Mesothelial cell of epicardium (in vitro differentiated cells): Measurements from ENCODE around the gene CROCC. TPM values are rescaled to one million over a fixed set of nuclear protein-coding genes. Genes with fewer than 3 reads are reported as not detected.
"Not testable (repeated sequence)": the region's sequence is repeated elsewhere in the genome, so short reads cannot be mapped to it uniquely, and the experiment has no call there.

Experiments used
- DNase-seq, 2 experiments: peaks; one replicate each; pipeline ENCODE4 v3.0.0; 2021; ENCODE audit warnings: low spot score in 2 of 2; ENCODE audit not compliant: unreplicated experiment in 2 of 2
- H3K27ac Mint-ChIP-seq: 2 replicates; pipeline ENCODE4 v1.8.0; 2021; ENCODE audit warnings: mixed read lengths
- H3K27me3 Mint-ChIP-seq: 2 replicates; pipeline ENCODE4 v1.8.0; 2021; ENCODE audit warnings: low read depth, mixed read lengths
- H3K36me3 Mint-ChIP-seq: 2 replicates; pipeline ENCODE4 v1.8.0; 2021; ENCODE audit warnings: mixed read lengths
- H3K4me1 Mint-ChIP-seq: 2 replicates; pipeline ENCODE4 v1.8.0; 2021; ENCODE audit warnings: mixed read lengths
- H3K4me3 Mint-ChIP-seq: 2 replicates; pipeline ENCODE4 v1.8.0; 2021; ENCODE audit warnings: mild to moderate bottlenecking, moderate library complexity, mixed read lengths
- H3K9me3 Mint-ChIP-seq: 2 replicates; pipeline ENCODE4 v1.8.0; 2021; ENCODE audit warnings: mixed read lengths
- total RNA-seq: library from RNA; stranded (reverse); gene quantifications from 3 replicates; pipeline ENCODE4 v1.2.1, GENCODE V29; 2021
- TF ChIP-seq, protein P1 (sequence below): fragments of 200-600 bp; sonication (generic); IDR thresholded peaks from one replicate; pipeline ENCODE4 v1.5.0; 2021; ENCODE audit warnings: antibody characterized with exemption; ENCODE audit not compliant: unreplicated experiment

CROCC gene
- total RNA-seq, 1 donor from 2014 or later = 86.4 TPM

DNA sequence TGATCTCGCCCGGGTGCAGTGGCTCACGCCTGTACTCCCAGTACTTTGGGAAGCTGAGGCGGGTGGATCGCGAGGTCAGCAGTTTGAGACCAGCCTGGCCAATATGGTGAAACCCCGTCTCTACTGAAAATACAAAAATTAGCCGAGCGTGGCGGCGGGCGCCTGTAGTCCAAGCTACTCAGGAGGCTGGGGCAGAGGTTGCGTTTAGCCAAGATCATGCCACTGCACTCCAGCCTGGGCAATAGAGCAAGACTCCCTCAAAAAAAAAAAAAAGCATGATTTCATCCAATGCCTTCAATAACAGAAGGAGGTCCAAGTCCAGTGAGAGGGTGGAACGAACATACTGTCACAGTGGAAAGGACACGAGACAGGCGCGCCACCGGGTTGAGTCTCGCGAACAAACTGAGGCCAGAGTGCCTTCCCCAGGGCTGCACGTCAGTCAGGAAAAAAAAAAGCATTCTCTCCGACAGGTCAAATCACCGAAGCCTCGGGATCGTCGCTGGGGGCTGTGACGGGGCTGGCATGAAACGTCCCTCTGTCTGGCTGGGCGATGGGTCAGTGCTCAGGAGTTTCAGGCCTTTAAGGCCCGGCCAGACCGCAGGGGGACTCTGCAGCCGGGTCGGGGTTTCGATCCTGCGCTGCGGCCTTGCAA, 8.4 kb upstream of the CROCC start:
- TF ChIP-seq, protein P1, sequence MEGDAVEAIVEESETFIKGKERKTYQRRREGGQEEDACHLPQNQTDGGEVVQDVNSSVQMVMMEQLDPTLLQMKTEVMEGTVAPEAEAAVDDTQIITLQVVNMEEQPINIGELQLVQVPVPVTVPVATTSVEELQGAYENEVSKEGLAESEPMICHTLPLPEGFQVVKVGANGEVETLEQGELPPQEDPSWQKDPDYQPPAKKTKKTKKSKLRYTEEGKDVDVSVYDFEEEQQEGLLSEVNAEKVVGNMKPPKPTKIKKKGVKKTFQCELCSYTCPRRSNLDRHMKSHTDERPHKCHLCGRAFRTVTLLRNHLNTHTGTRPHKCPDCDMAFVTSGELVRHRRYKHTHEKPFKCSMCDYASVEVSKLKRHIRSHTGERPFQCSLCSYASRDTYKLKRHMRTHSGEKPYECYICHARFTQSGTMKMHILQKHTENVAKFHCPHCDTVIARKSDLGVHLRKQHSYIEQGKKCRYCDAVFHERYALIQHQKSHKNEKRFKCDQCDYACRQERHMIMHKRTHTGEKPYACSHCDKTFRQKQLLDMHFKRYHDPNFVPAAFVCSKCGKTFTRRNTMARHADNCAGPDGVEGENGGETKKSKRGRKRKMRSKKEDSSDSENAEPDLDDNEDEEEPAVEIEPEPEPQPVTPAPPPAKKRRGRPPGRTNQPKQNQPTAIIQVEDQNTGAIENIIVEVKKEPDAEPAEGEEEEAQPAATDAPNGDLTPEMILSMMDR = no peak
- Mint-ChIP-seq H3K27ac (peak overlapping the region; percentile 87), H3K4me3 (peak overlapping the region; percentile 64)

DNA sequence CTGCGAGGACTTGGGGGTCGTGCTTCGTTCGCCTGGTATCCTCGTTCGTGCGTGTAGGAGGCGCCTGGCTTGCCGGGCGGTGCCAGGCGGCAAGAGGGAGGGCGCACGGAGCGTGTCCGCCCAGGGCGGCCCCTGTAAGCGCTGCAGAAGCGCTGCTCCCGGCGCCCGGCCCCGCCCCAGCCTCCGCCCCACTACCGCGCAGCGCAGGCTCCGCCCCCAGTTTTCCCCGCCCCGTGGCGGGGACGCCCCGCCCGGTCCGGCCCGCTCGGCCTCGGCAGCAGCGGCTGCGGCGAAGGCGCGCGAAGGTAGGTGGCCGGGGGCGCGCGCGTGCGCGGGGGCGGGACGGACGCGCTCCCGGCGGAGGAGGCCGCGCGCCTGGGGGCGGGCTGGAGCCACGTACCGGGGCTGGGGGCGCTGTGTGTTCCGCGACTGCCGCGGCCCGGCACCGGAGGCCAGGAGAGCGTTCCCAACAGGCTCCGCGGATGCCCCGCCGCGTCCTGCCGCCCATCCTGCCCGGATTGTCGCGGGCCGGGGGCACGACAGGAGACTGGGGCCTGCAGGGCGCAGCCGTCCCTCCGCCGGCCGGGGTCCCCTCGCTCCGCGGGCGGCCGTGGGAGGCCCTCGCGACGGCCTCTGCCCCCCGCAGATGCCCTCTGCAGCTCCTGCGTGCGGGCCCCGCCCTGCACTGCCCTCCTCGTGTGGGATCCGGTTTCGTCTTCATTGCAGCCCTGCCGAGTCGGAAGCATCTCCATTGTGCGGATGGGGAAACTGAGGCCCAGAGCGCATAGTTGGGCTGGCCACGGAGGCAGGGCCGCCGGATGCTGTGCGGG, 7.7 kb upstream of the CROCC start:
- TF ChIP-seq, protein P1 = no peak
- no peaks in the 10 kb centered on the region for H3K36me3 Mint-ChIP-seq
- DNase-seq = peak; percentile 92 to 97
- H3K4me1 Mint-ChIP-seq = peaks cover 23% of the 10 kb centered on the region
- H3K9me3 Mint-ChIP-seq = no peaks in the 10 kb centered on the region
- H3K4me3 Mint-ChIP-seq = peak overlapping the region; percentile 77
- H3K27ac Mint-ChIP-seq = peak overlapping the region; percentile 94
- no peaks in the 10 kb centered on the region for H3K27me3 Mint-ChIP-seq

More for the DNA sequence above, 8.4 kb upstream of the CROCC start:
- H3K4me1 Mint-ChIP-seq = peaks cover 23% of the 10 kb centered on the region
- DNase-seq = no peak
- H3K27me3 Mint-ChIP-seq = no peaks in the 10 kb centered on the region
- no peaks in the 10 kb centered on the region for H3K36me3 Mint-ChIP-seq
- H3K9me3 Mint-ChIP-seq = no peaks in the 10 kb centered on the region

DNA sequence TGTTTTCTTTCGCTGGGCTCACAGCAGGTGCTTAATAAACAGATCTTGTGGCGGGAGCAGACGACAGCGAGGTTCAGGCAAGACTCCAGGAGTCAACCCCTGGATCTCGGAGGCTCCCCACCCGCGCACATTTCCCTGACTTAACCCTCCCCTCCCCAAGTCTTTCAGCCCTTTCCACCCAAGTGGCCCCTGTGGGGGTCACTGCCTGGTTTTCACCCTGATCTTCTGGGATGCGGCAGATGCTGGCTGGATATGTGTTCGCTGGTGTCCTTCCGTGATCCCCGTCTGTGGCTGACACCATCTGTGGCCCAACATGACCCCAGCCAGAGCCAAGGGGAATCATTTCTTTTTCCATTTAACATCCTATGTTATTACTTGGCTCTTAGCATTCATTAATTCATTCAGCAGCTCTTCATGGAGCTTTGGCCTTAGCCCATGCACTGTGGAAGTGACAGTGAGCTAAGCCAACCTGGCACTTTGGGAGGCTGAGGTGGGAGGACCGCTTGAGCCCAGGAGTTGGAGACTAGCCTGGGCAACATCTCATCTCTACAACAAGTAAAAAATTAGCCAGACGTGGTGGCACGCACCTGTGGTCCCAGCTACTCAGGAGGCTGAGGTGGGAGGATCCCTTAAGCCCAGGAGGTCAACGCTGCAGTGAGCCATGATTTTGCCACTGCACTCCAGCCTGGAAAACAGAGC, 6.7 kb upstream of the CROCC start:
- H3K4me1 Mint-ChIP-seq = peaks cover 21% of the 10 kb centered on the region
- H3K27me3 Mint-ChIP-seq, DNase-seq, H3K36me3 Mint-ChIP-seq, H3K9me3 Mint-ChIP-seq: not testable (repeated sequence)
- H3K27ac Mint-ChIP-seq = peak overlapping the region; percentile 94
- H3K4me3 Mint-ChIP-seq = peak overlapping the region; percentile 77

DNA sequence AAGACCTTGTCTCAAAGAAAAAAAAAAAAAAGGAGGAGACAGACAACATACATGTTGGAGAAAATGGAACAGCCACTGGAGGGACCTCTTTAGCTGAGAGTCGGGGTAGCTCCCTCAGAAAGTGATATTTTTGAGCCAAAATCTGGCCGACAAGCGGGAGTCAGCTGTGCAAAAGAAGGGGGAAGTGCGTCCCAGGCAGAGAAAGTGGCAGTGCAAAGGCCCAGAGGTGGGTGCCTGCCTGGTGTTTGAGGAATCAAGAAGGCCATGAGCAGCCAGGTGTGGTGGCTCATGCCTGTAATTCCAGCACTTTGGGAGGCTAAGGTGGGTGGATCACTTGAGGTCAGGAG, 6.1 kb upstream of the CROCC start:
- no peaks in the 10 kb centered on the region for H3K27me3 Mint-ChIP-seq
- no peak for DNase-seq
- no peaks in the 10 kb centered on the region for H3K9me3 Mint-ChIP-seq
- H3K4me3 Mint-ChIP-seq = peak overlapping the region; percentile 77
- no peaks in the 10 kb centered on the region for H3K36me3 Mint-ChIP-seq
- peaks cover 21% of the 10 kb centered on the region for H3K4me1 Mint-ChIP-seq
- TF ChIP-seq, protein P1 = no peak
- peak overlapping the region; percentile 94 for H3K27ac Mint-ChIP-seq

DNA sequence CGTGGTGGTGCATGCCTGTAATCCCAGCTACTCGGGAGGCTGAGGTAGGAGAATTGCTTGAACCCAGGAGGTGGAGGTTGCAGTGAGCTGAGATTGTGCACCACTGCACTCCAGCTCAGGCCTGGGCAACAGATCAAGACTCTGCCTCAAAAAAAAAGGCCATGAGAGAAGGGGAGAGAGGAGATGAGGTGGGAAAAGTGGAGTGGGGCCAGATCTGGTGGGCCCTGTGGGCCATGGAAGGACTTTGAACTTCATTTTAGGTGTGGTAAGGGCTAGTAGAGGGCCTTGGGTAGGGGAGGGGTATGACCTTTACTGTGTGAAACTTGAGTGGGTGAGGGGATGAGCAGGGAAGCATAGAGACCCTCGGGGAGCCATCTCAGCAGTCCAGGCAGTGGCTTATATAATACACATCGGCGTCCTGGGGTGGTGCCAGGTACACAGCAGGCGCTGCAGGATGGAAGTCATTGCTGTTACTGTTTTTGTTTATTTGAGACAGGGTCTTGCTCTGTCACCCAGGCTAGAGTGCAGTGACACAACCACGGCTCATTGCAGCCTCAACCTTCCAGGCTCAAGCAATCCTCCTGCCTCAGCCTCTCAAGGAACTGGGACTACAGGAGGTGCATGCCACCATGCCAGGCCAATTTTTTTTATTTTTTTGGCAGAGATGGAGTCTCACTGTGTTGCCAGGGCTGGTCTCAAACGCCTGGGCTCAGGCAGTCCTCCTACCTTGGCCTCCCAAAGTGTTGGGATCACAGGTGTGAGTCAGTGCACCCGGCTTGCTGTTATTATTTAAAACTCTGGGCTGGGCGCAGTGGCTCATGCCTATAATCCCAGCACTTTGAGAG, 5.5 kb upstream of the CROCC start:
- Mint-ChIP-seq H3K4me1 (peaks cover 24% of the 10 kb centered on the region), H3K27ac (peak overlapping the region; percentile 33), H3K4me3 (peak overlapping the region; percentile 36)
- not testable (repeated sequence) for H3K36me3 Mint-ChIP-seq, DNase-seq, H3K9me3 Mint-ChIP-seq, H3K27me3 Mint-ChIP-seq

DNA sequence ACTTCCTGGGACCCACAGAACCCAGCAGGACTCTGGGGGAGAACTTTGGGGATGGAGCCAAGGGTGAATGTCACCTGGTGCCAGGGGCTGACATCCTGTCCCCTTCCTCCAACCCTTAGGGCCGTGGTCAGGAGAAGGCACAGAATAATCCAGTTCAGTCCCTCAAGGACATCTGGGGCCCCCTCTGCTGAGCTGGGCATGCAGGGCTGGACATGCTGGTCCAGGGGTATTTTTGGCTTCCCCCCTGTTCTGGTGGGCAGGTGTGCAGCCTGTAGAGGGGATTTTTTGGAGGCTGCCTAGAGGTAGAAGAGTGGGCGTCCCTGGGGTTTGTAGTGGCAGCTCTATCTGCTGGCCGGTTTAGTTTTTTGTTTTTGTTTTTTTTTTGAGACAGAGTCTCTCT, 3.4 kb upstream of the CROCC start:
- Mint-ChIP-seq H3K36me3 (no peaks in the 10 kb centered on the region), H3K27ac (no peak overlapping the region), H3K4me3 (no peak overlapping the region), H3K27me3 (no peaks in the 10 kb centered on the region), H3K9me3 (no peaks in the 10 kb centered on the region), H3K4me1 (peaks cover 26% of the 10 kb centered on the region)
- TF ChIP-seq, protein P1 = no peak
- no peak for DNase-seq

DNA sequence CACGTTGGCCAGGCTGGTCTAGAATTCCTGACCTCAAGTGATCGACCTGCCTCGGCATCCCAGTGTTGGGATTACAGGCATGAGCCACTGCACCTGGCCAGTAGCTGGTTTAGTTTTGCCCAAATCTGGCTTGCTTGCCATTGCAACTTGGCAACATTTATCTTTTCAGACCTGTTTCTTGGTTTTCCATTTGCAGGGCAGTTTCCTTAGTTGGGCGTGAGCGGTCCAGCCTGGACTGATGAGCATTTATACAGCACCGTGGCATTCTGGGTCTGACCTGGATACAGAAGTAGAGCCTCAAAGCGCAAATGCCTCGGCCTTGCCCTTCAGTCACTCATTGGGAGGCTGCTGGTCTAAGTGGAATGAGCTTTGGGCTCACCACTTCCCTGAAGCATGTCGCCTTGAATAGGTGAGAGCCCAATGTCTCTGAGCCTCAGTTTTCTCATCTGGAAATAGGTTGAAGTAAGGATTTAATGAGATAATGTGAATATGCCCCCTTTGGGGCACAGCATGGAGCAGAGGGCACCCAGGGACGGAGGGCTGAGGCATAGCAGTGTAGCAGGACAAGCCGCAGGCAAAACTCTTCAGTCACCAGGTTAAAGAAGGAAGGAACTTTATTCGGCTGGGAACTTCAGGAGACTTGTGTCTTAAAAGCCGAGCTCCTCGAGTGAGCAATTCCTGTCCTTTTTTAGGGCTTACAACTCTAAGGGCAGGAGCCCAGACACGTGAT, 2.6 kb upstream of the CROCC start:
- H3K36me3 Mint-ChIP-seq, H3K9me3 Mint-ChIP-seq, DNase-seq, H3K27me3 Mint-ChIP-seq, H3K4me3 Mint-ChIP-seq, H3K27ac Mint-ChIP-seq: not testable (repeated sequence)
- peaks cover 24% of the 10 kb centered on the region for H3K4me1 Mint-ChIP-seq
